ENCODE data around the gene PARP12. TPM values are rescaled to one million over a fixed set of nuclear protein-coding genes. Genes with fewer than 3 reads are reported as not detected.

PARP12 gene
- total and polyA plus RNA-seq, 8 donors, result 10.8 to 34.8 (median 22.3) TPM

DNA sequence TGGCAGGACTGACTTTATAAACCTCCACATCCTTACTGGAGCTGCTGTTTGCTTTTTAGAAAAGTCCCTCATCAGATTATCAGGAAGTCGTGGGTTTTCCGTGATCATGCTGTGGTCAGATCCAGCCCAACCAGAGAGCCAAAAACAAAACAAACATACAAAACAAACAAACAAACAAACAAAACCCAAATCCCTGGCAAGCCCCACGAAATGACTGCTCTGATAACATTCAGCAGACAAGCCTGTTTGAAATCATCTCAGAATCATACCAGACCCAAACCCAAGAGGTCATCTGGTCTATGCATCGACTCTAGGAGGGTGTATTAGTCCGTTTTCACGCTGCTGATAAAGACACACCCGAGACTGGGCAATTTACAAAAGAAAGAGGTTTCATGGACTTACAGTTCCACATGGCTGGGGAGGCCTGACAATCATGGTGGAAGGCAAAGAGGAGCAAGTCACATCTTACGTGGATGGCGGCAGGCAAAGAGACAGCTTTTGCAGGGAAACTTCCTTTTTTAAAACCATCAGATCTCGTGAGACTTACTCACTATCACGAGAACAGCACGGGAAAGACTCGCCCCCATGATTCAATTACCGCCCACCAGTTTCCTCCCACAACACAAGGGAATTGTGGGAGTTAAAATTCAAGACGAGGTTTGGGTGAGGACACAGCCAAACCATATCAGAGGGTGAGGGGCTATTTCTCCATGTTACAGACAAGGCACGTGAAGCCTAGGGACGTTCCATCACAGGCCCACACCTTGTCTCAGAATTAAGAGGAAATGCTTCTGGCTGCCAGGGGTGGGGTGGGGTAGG is 85.7 kb downstream of the PARP12 start:
- no peak for ATAC-seq
- no peak for FAIRE-seq
- intact Hi-C loops (cut with DNase I), result no loop called here
- TF ChIP-seq, protein P1, sequence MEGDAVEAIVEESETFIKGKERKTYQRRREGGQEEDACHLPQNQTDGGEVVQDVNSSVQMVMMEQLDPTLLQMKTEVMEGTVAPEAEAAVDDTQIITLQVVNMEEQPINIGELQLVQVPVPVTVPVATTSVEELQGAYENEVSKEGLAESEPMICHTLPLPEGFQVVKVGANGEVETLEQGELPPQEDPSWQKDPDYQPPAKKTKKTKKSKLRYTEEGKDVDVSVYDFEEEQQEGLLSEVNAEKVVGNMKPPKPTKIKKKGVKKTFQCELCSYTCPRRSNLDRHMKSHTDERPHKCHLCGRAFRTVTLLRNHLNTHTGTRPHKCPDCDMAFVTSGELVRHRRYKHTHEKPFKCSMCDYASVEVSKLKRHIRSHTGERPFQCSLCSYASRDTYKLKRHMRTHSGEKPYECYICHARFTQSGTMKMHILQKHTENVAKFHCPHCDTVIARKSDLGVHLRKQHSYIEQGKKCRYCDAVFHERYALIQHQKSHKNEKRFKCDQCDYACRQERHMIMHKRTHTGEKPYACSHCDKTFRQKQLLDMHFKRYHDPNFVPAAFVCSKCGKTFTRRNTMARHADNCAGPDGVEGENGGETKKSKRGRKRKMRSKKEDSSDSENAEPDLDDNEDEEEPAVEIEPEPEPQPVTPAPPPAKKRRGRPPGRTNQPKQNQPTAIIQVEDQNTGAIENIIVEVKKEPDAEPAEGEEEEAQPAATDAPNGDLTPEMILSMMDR (IDR thresholded peaks at IDR 0.05), result no peak
- 82 to 87% methylated on average over 17 of the region's 17 CpGs for whole genome bisulfite sequencing, 2 donors
- DNase-seq, result no peak
- Histone ChIP-seq H3K36me3 (no peaks in the 10 kb centered on the region), H3K27me3 (no peaks in the 10 kb centered on the region), H3K4me3 (no peak overlapping the region), H3K4me1 (no peaks in the 10 kb centered on the region), H3K27ac (no peak overlapping the region), H3K9me3 (no peaks in the 10 kb centered on the region)

DNA sequence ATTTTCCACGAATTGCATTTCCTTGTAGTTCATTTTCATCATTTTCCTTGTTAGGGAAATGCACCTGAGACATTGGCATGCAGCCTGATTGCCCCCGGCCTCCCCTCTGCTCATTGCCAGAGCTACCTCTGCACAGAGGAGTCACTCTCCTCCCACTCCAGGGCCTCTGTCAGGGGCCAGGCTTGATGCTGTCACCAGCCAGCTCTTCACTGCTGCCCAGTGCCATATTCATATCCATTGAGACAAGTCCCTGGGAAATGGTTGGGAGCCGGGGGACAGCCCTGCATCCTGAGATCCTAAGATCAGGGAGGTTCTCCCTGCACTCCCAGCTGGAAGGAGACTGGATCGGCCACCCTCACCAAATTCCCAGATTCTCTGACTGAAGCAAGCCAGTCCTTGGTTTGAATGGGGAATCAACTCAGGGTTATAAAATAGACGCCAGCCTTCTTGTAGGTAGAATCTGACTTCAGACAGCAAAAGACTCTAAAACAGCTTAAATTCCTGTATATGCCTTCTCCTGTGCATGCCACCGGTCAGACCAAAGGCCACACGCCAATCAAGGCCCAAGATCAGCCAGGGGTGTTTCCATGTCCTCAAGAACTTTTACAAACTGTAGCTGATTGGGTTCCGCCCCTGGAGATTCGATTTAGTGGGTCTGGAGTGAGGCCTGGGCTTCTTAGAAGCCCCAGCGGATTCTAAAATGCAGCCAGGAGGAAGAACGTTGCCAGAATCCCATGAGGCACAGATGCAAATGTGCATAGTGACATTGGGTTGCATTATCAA is 86.5 kb downstream of the PARP12 start:
- WGBS, 2 donors, result 83 to 86% methylated on average over 11 of the region's 11 CpGs
- H3K27ac ChIP-seq, result no peak overlapping the region
- no peak for FAIRE-seq
- no peaks in the 10 kb centered on the region for H3K4me1 ChIP-seq
- no peak for ATAC-seq
- DNase-seq, result no peak
- TF ChIP-seq, protein P1 (IDR thresholded peaks at IDR 0.05), result no peak
- intact Hi-C loops (cut with DNase I), result no loop called here
- H3K4me3 ChIP-seq, result no peak overlapping the region
- H3K9me3 ChIP-seq, result no peaks in the 10 kb centered on the region
- H3K36me3 ChIP-seq, result no peaks in the 10 kb centered on the region
- H3K27me3 ChIP-seq, result no peaks in the 10 kb centered on the region

DNA sequence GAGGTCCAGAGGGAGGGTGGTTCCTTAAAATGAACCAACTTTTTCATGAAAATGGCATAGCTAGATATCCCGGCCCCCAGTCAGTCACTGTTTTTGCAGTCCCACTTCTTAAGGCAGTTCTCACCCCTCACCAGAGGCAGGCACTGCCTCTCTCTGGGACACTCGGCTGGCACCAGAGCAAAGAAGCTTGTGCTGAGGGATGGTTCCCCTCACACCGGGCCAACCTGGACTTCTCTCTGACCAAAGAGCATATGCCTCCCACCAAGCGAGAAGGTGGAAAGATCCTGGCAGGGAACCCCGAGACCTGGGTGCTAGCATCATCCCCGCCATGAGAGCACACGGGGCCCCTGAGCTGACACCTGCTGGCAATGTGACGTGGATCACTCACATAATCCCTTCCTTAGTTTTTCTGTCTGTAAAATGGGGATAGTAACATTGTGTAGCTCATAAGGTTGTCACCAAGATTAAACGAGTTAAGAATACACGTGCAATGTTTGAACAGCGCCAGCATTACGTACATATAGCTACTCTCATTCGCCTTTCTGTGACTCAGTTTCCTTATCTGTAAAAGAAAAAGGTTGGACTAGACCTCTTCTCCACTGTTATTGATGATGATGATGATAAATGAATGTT is 88.5 kb downstream of the PARP12 start:
- no peaks in the 10 kb centered on the region for H3K4me1 ChIP-seq
- no peak overlapping the region for H3K27ac ChIP-seq
- no peaks in the 10 kb centered on the region for H3K36me3 ChIP-seq
- FAIRE-seq (no peak), ATAC-seq (no peak), DNase-seq (no peak)
- intact Hi-C loops (cut with DNase I), result no loop called here
- TF ChIP-seq, protein P1 (IDR thresholded peaks at IDR 0.05), result no peak
- no peaks in the 10 kb centered on the region for H3K9me3 ChIP-seq
- WGBS, 2 donors, result 79 to 90% methylated on average over 13 of the region's 13 CpGs
- no peak overlapping the region for H3K4me3 ChIP-seq
- no peaks in the 10 kb centered on the region for H3K27me3 ChIP-seq

Other genes with a start within 250 kb of the PARP12 start
- gene TBXAS1, start 233.7 kb downstream of the PARP12 start, total RNA-seq, result 10 to 100 TPM in 1 of 6 donors, 1 to 10 TPM in 4, under 1 TPM in 1; 0.74 to 18.4 (median 2.6) TPM
- 1 to 10 TPM; 1.5 to 2.3 TPM for gene TBXAS1, start 233.7 kb downstream of the PARP12 start, polyA plus RNA-seq
- gene KDM7A, start 114.0 kb upstream of the PARP12 start, total RNA-seq, result 1 to 10 TPM; 5.2 to 8.5 (median 6.7) TPM
- 1 to 10 TPM; 3.3 to 4.5 TPM for gene KDM7A, start 114.0 kb upstream of the PARP12 start, polyA plus RNA-seq

All from pancreas (tissue), 10 donors.